Thoracic aorta (tissue), 2 donors: ENCODE measurements around the gene C20orf96. TPM values are rescaled to one million over a fixed set of nuclear protein-coding genes. Genes with fewer than 3 reads are reported as not detected.

Experiments
- ATAC-seq: fragments of 150-250 bp; one replicate; pipeline ENCODE4 v1.8.0; 2017; ENCODE audit warnings: low read depth; ENCODE audit not compliant: insufficient number of reproducible peaks, low FRiP score
- DNase-seq: peaks from one replicate; pipeline ENCODE4 v3.0.0-alpha.2; 2020; ENCODE audit warnings: low spot score
- H3K27ac ChIP-seq, 2 donors: fragments of 200-600 bp; sonication (generic); 1 replicate in 1 of 2; 2 replicates in 1 of 2; pipeline ENCODE4 v1.5.1; 2016; ENCODE audit warnings: mild to moderate bottlenecking in 2 of 2, moderate library complexity in 2 of 2
- H3K27me3 ChIP-seq: fragments of 200-600 bp; sonication (generic); replicated peaks from 2 replicates; pipeline ENCODE4 v1.6.0; 2016; ENCODE audit warnings: mild to moderate bottlenecking; ENCODE audit not compliant: insufficient read depth
- H3K36me3 ChIP-seq: fragments of 200-600 bp; sonication (generic); one replicate; pipeline ENCODE4 v1.5.1; 2016
- H3K4me1 ChIP-seq, 2 donors: fragments of 200-600 bp; sonication (generic); 1 replicate in 1 of 2; 2 replicates in 1 of 2; pipeline versions ENCODE4 v1.5.1 to v1.6.0; 2016; ENCODE audit warnings: low read depth in 2 of 2, mild to moderate bottlenecking in 1 of 2; ENCODE audit not compliant: control insufficient read depth in 1 of 2
- H3K4me3 ChIP-seq: fragments of 200-600 bp; sonication (generic); 2 replicates; pipeline ENCODE4 v1.5.1; 2016; ENCODE audit warnings: mild to moderate bottlenecking
- H3K9me3 ChIP-seq: fragments of 200-600 bp; sonication (generic); 2 replicates; pipeline ENCODE4 v1.5.1; 2016
- total RNA-seq, 2 donors: library from RNA; depleted of rRNA; stranded (reverse); fragments of >200 nt; gene quantifications; one replicate each; pipeline versions ENCODE4 v1.1.0 to v1.2.3, GENCODE V29; 2016
- TF ChIP-seq, protein P1 (sequence below): fragments of 200-600 bp; sonication (generic); IDR thresholded peaks from one replicate; pipeline ENCODE4 v1.5.1; 2019; ENCODE audit warnings: antibody characterized with exemption

The C20orf96 gene
- total RNA-seq, 2 donors from 2014 or later = 0.92 to 6.2 TPM

DNA sequence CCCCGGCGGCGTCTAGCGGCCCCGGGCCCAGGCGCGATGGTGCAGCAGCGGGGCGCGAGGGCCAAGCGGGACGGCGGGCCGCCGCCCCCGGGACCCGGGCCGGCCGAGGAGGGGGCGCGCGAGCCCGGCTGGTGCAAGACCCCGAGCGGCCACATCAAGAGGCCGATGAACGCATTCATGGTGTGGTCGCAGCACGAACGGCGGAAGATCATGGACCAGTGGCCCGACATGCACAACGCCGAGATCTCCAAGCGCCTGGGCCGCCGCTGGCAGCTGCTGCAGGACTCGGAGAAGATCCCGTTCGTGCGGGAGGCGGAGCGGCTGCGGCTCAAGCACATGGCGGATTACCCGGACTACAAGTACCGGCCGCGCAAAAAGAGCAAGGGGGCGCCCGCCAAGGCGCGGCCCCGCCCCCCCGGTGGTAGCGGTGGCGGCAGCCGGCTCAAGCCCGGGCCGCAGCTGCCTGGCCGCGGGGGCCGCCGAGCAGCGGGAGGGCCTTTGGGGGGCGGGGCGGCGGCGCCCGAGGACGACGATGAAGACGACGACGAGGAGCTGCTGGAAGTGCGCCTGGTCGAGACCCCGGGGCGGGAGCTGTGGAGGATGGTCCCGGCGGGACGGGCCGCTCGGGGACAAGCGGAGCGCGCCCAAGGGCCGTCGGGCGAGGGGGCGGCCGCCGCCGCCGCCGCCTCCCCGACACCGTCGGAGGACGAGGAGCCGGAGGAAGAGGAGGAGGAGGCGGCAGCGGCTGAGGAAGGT is 35.5 kb upstream of the C20orf96 start:
- peak overlapping the region; percentile 89 for H3K4me3 ChIP-seq
- ATAC-seq (no peak), DNase-seq (peak; percentile 24)
- peaks cover 3 to 20% of the 10 kb centered on the region in 2 donors for H3K4me1 ChIP-seq
- H3K9me3 ChIP-seq = no peaks in the 10 kb centered on the region
- TF ChIP-seq, protein P1, sequence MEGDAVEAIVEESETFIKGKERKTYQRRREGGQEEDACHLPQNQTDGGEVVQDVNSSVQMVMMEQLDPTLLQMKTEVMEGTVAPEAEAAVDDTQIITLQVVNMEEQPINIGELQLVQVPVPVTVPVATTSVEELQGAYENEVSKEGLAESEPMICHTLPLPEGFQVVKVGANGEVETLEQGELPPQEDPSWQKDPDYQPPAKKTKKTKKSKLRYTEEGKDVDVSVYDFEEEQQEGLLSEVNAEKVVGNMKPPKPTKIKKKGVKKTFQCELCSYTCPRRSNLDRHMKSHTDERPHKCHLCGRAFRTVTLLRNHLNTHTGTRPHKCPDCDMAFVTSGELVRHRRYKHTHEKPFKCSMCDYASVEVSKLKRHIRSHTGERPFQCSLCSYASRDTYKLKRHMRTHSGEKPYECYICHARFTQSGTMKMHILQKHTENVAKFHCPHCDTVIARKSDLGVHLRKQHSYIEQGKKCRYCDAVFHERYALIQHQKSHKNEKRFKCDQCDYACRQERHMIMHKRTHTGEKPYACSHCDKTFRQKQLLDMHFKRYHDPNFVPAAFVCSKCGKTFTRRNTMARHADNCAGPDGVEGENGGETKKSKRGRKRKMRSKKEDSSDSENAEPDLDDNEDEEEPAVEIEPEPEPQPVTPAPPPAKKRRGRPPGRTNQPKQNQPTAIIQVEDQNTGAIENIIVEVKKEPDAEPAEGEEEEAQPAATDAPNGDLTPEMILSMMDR = no peak
- no peaks in the 10 kb centered on the region for H3K27me3 ChIP-seq
- peak overlapping the region; percentile 84 to 93 for H3K27ac ChIP-seq
- no peaks in the 10 kb centered on the region for H3K36me3 ChIP-seq

DNA sequence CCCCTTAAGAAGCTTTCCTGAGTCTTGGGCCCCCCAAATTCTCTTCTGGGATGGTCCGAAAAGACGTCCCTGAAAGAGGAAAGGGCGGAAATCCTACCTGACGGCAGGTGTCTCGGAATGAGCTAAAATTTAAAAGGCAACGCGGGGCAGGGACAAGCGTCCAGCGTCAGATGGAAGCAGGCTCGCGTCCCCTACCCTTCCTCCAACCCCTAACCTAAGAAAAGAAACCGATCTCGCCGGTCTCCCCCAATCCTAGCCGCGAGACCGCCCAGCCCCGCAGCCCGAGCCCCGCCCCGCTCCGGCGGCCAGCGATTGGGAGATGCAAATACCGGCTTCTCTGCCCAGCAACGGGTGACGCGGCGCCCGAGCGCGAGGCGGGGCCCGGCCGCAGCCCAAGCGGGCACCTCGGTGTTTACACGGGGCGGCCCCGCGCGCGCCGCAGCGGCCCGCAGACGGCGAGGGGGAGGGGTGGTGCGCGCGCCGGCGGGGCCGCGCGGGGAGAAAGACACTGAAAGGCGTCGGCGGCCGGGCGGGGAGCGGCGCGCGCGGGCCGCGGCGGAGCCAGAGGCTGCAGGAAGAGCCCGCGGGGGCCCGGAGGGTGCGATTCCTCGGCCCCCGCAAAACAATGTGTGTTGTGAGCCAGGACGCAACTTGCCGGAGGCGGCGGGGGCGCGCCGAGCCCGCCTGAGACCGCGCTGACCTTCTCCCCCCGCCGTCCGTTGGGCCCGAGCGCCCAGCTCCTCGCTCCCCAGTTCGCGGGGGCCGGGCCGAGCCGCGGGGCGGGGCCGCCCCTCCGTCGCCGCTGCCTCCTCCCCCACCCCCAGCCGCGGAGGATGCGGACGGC is 34.7 kb upstream of the C20orf96 start, which contains the start of gene SOX12:
SOX12 (plus strand) TSS at position 508 of the 844 bp plus-strand sequence. CDS start 373 bp downstream, outside the sequence.
- peak within 1 kb of the TSS; percentile 89 for H3K4me3 ChIP-seq
- peaks cover 3 to 19% of the 10 kb centered on the region in 2 donors for H3K4me1 ChIP-seq
- TF ChIP-seq, protein P1 = no peak
- DNase-seq (peak; percentile 91), ATAC-seq (peak; percentile 72)
- H3K36me3 ChIP-seq = no peaks in the 10 kb centered on the region
- no peaks in the 10 kb centered on the region for H3K27me3 ChIP-seq
- H3K27ac ChIP-seq = peak within 1 kb of the TSS; percentile 93 to 97
- no peaks in the 10 kb centered on the region for H3K9me3 ChIP-seq

DNA sequence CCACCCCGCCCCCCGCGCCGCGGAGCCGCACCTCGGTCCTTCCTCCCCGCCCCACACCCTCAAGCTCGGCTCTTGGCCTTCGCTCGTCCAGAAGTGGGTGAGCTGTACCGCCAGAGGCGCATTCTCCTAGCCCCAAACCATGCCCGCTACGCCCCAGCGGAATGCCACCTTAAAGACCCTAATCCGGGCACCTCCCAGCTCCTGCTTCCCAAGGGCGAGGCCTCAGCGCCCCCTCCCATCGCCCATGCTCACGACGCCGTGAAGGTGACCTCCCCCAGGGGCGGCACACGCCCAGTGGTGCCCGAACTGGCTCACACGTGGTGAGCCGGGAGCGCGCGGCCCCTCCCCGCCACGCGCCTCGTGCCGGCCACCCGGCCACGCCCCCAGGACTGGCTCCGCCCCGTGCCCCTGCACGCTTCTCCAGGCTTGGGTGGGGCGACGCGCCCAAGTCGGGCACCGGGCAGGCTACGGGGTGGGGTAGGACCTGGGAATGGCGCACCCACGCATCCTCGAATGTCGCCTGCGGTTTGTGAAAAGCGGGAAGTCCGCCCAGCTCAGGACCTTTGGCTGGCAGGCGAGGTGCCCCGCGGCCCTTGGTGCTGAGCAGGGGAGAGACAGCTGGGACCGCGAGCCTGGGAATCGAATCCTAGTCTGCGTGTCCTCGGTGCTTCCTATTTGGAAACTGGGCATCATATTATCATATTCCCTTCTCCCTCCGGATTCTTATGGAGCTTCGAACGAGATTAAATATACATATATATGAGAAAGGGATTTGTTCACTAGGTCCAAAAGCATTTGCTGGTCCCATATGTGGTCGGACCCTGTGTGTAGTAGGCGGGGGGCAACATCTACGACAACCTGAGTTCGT is 33.9 kb upstream of the C20orf96 start:
- ATAC-seq = peak; percentile 67
- TF ChIP-seq, protein P1 = peak; percentile 52
- H3K27me3 ChIP-seq = no peaks in the 10 kb centered on the region
- H3K27ac ChIP-seq = peak overlapping the region; percentile 93 to 97
- H3K9me3 ChIP-seq = no peaks in the 10 kb centered on the region
- no peaks in the 10 kb centered on the region for H3K36me3 ChIP-seq
- H3K4me1 ChIP-seq = peaks cover 3 to 12% of the 10 kb centered on the region in 2 donors
- peak; percentile 56 for DNase-seq
- peak overlapping the region; percentile 89 for H3K4me3 ChIP-seq

DNA sequence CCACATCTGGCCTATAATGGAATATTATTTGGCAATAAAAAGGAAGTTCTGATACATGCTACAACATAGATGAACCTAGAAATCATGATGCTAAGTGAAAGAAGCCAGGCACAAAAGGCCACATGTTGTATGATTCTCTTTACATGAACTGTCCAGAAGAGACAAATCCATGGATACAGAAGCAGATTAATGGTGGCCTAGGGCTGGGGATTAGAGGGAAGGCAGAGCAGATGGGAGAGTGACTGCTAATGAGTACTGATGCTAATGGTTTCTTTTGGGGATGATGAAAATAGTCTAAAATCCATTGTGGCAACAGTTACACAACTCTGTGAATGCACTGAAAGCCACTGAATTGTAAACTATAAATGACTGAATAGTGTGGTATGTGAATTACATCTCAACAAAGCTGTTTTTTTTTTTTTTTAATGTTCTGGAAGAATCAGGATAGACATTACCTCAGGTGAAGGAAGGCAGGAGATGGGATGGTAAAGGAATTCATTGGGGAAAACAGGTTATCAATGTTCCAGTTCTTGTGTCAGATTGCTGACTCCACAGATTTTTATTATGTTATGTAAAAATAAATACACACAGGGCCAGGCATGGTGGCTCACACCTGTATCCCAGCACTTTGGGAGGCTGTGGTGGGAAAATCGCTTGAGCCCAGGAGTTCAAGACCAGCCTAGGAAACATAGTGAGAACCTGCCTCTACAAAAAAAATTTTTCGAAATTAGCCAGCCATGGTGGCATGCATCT is 25.9 kb upstream of the C20orf96 start:
- ATAC-seq = no peak
- H3K4me1 ChIP-seq = no peaks in the 10 kb centered on the region
- no peaks in the 10 kb centered on the region for H3K36me3 ChIP-seq
- no peak overlapping the region for H3K4me3 ChIP-seq
- TF ChIP-seq, protein P1 = no peak
- H3K27me3 ChIP-seq = no peaks in the 10 kb centered on the region
- DNase-seq = no peak
- H3K9me3 ChIP-seq = no peaks in the 10 kb centered on the region
- no peak overlapping the region for H3K27ac ChIP-seq
